Stimulated activated memory B cell treated with anti-CD40 and anti-IgM and Interleukin-4, amounts not matched to agents 10 μg/mL and 1 μg/mL and 100 μg/mL, for 72 hours (primary cell): ENCODE measurements around the gene RDH16.
"Not testable (repeated sequence)": the region's sequence is repeated elsewhere in the genome, so short reads cannot be mapped to it uniquely, and the experiment has no call there.

Source experiments
- ATAC-seq: fragments of 150-1000 bp; cut with Tn5 transposase; 2 replicates; pipeline ENCODE4 v1.10.0; 2021
- H3K27ac Mint-ChIP-seq: one replicate; pipeline ENCODE4 v1.8.0; 2022; ENCODE audit warnings: mild to moderate bottlenecking, mixed read lengths
- H3K27me3 Mint-ChIP-seq: one replicate; pipeline ENCODE4 v1.8.0; 2022; ENCODE audit warnings: mixed read lengths
- H3K36me3 Mint-ChIP-seq: one replicate; pipeline ENCODE4 v1.8.0; 2022; ENCODE audit warnings: mixed read lengths
- H3K4me1 Mint-ChIP-seq: one replicate; pipeline ENCODE4 v1.8.0; 2022; ENCODE audit warnings: mixed read lengths
- H3K4me3 Mint-ChIP-seq: one replicate; pipeline ENCODE4 v1.8.0; 2022; ENCODE audit warnings: mild to moderate bottlenecking, moderate library complexity, mixed read lengths
- H3K9me3 Mint-ChIP-seq: one replicate; pipeline ENCODE4 v1.8.0; 2022; ENCODE audit warnings: mixed read lengths

Gene RDH16

DNA sequence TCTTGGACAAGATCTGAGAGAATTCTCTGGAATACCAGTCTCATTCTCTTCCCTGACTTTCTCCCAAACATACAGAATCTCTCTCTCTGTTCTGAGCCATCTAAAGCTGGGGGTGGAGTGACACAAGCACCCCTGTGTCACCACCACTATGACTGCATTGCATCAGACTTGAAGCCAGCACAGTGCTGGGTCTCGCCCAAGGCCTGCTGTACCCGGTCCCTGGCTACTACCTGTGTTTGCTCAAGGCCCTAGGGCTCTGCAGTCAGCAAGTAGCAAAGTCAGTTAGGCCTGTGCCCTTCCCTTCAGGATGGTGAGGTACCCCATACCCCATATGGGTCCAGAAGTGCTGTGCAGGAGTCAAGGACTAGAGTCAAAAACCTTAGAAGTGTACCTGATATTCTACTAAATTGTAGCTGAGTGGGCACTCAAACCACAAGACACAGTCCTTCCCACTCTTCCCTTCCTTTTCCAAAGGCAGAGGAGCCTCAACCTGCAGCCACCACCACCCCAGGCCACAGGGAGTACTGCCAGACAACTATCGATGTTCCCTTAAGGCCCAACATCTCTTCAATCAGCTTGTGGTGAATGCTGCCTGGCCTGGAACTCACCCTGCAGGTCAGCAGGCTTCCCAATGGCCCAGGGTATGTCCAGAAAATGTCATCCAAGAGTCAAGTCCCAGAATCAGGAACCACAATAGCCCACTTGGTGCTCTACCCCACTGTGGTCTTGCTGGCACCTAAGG lies 21.2 kb upstream of the RDH16 start:
- H3K4me1 Mint-ChIP-seq, result no peaks in the 10 kb centered on the region
- peaks cover 11% of the 10 kb centered on the region for H3K36me3 Mint-ChIP-seq
- no peaks in the 10 kb centered on the region for H3K27me3 Mint-ChIP-seq
- no peak overlapping the region for H3K4me3 Mint-ChIP-seq
- H3K27ac Mint-ChIP-seq, result no peak overlapping the region
- ATAC-seq, result no peak
- no peaks in the 10 kb centered on the region for H3K9me3 Mint-ChIP-seq

DNA sequence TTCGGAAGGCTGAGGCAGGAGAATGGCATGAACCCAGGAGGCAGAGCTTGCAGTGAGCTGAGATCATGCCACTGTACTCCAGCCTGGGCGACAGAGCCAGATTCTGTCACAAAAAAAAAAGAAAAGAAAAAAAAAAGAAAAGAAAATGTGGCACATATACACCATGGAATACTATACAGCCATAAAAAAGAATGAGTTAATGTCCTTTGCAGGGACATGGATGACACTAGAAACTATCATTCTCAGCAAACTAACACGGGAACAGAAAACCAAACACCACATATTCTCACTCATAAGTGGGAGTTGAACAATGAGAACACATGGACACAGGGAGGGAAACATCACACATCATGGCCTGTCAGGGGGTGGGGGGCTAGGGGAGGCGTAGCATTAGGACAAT lies 20.0 kb upstream of the RDH16 start:
- peaks cover 11% of the 10 kb centered on the region for H3K36me3 Mint-ChIP-seq
- not testable (repeated sequence) for H3K4me1 Mint-ChIP-seq, H3K9me3 Mint-ChIP-seq

DNA sequence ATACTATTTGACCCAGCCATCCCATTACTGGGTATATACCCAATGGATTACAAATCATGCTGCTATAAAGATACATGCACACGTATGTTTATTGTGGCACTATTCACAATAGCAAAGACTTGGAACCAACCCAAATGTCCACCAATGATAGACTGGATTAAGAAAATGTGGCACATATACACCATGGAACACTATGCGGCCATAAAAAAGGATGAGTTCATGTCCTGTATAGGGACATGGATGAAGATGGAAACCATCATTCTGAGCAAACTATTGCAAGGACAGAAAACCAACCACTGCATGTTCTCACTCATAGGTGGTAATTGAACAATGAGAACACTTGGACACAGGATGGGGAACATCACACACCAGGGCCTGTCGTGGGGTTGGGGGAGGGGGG lies 16.8 kb upstream of the RDH16 start:
- not testable (repeated sequence) for H3K36me3 Mint-ChIP-seq, H3K27ac Mint-ChIP-seq, H3K27me3 Mint-ChIP-seq, ATAC-seq, H3K4me3 Mint-ChIP-seq, H3K4me1 Mint-ChIP-seq, H3K9me3 Mint-ChIP-seq

More for the DNA sequence above, 20.0 kb upstream of the RDH16 start:
- H3K27ac Mint-ChIP-seq, H3K27me3 Mint-ChIP-seq, ATAC-seq, H3K4me3 Mint-ChIP-seq: not testable (repeated sequence)

DNA sequence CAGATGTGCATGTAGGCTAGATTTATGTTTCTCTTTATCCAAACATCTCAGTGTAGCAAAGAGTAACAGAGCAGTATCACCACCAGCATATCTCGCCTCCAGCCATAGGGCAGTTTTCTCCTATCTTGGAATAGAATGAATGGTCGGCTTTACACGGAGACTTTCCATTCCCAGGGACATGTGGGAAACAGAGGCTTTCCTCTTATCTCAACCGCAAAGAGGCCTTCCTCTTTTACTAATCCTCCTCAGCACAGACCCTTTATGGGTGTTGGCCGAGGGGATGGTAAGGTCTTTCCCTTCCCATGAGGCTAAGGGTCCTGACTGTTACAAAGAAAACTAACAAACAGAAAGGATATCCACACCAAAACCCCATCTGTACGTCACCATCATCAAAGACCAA lies 11.5 kb upstream of the RDH16 start:
- not testable (repeated sequence) for H3K27ac Mint-ChIP-seq, ATAC-seq, H3K9me3 Mint-ChIP-seq, H3K4me3 Mint-ChIP-seq, H3K4me1 Mint-ChIP-seq, H3K36me3 Mint-ChIP-seq, H3K27me3 Mint-ChIP-seq

DNA sequence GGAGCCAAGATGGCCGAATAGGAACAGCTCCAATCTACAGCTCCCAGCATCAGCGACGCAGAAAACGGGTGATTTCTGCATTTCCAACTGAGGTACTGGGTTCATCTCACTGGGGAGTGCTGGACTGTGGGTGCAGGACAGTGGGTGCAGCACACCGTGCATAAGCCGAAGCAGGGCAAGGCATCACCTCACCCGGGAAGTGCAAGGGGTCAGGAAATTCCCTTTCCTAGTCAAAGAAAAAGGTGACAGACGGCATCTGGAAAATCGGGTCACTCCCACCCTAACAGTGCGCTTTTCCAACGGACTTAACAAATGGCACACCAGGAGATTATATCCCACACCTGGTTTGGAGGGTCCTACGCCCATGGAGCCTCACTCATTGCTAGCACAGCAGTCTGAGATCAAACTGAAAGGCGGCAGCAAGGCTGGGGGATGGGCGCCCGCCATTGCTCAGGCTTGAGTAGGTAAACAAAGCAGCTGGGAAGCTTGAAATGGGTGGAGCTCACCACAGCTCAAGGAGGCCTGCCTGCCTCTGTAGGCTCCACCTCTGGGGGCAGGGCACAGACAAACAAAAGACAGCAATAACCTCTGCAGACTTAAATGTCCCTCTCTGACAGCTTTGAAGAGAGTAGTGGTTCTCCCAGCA lies 8.7 kb upstream of the RDH16 start:
- H3K36me3 Mint-ChIP-seq, H3K27me3 Mint-ChIP-seq, H3K9me3 Mint-ChIP-seq, H3K27ac Mint-ChIP-seq, H3K4me3 Mint-ChIP-seq, H3K4me1 Mint-ChIP-seq, ATAC-seq: not testable (repeated sequence)

DNA sequence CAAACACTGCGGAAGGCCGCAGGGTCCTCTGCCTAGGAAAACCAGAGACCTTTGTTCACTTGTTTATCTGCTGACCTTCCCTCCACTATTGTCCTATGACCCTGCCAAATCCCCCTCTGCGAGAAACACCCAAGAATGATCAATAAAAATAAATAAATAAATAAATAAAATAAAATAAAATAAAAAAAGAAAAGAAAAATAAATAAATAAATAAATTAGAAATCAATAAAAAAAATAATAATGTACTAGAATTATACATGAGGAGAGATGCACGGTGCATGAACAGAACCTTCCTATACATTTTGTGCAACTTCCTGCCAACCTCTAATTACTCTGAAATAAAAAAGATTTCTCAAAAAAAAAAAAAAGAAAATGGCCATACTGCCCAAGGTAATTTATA lies 7.7 kb upstream of the RDH16 start:
- not testable (repeated sequence) for H3K4me1 Mint-ChIP-seq, H3K36me3 Mint-ChIP-seq, H3K9me3 Mint-ChIP-seq, ATAC-seq, H3K4me3 Mint-ChIP-seq, H3K27me3 Mint-ChIP-seq, H3K27ac Mint-ChIP-seq

DNA sequence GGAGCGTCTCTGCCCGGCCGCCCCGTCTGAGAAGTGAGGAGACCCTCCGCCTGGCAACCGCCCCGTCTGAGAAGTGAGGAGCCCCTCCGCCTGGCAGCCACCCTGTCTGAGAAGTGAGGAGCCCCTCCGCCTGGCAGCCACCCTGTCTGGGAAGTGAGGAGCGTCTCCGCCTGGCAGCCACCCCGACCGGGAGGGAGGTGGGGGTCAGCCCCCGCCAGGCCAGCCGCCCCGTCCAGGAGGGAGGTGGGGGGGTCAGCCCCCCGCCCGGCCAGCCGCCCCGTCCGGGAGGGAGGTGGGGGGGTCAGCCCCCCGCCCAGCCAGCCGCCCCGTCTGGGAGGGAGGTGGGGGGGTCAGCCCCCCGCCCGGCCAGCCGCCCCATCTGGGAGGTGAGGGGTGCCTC lies 6.1 kb upstream of the RDH16 start:
- H3K4me1 Mint-ChIP-seq, H3K27ac Mint-ChIP-seq, H3K36me3 Mint-ChIP-seq, H3K4me3 Mint-ChIP-seq, H3K27me3 Mint-ChIP-seq, H3K9me3 Mint-ChIP-seq, ATAC-seq: not testable (repeated sequence)

DNA sequence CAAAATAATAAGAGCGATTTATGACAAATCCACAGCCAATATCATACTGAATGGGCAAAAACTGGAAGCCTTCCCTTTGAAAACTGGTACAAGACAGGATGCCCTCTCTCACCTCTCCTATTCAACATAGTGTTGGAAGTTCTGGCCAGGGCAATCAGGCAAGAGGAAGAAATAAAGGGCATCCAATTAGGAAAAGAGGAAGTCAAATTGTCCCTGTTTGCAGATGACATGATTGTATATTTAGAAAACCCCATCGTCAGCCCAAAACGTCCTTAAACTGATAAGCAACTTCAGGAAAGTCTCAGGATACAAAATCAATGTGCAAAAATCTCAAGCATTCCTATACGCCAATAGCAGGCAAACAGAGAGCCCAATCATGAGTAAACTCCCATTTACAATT lies 4.8 kb upstream of the RDH16 start:
- ATAC-seq, H3K4me3 Mint-ChIP-seq, H3K27ac Mint-ChIP-seq: not testable (repeated sequence)

DNA sequence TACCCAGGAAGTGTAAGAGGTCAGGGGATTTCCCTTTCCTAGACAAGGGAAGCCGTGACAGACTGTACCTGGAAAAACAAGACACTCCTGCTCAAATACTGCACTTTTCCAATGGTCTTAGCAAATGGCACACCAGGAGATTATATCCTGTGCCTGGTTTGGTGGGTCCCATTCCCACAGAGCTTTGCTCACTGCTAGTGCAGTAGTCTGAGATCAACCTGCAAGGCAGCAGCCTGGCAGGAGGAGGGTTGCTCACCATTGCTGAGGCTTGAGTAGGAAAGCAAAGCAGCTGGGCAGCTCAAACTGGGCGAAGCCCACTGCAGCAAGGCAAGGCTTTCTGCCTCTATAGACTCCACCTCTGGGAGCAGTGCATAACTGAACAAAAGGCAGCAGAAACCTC lies 1.0 kb upstream of the RDH16 start:
- Mint-ChIP-seq H3K9me3 (peaks cover 4% of the 10 kb centered on the region), H3K36me3 (peaks cover 20% of the 10 kb centered on the region), H3K4me3 (no peak overlapping the region), H3K4me1 (no peaks in the 10 kb centered on the region), H3K27ac (no peak overlapping the region), H3K27me3 (no peaks in the 10 kb centered on the region)
- ATAC-seq, result no peak

More for the DNA sequence above, 4.8 kb upstream of the RDH16 start:
- peaks cover 15% of the 10 kb centered on the region for H3K36me3 Mint-ChIP-seq
- H3K9me3 Mint-ChIP-seq, H3K4me1 Mint-ChIP-seq, H3K27me3 Mint-ChIP-seq: not testable (repeated sequence)

DNA sequence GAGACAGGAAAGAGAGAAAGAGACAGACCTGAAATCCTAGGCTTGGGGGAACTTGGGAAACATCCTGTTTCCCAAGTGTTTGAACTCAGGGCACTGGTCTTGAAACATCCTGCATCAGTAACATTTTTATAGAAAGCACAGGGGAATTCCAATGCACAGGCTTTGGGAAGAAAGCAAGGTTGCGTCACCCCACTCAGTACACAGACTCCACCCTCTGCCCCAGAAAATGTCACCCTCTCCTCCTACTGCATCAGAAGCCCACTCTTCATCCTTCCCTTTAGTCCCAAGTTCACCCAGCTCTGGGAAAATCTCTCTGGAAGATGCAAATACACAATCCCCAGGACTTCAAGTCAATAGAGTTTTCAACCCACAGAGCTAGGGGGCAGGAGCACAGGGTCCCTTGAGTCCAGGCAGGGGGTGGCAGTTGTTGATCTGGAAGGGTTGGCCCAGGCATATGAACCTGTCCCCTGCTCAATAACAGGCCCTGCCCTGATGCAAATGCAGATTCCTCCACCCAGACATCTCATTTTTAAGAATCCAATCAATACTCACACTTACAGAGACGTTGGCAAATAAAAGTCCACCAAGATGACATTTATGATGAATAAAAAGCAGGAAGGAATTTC lies 1.7 kb downstream of the RDH16 start:
- Mint-ChIP-seq H3K9me3 (peaks cover 4% of the 10 kb centered on the region), H3K27ac (no peak overlapping the region), H3K36me3 (peaks cover 41% of the 10 kb centered on the region), H3K4me1 (no peaks in the 10 kb centered on the region), H3K4me3 (no peak overlapping the region), H3K27me3 (no peaks in the 10 kb centered on the region)
- ATAC-seq, result no peak

DNA sequence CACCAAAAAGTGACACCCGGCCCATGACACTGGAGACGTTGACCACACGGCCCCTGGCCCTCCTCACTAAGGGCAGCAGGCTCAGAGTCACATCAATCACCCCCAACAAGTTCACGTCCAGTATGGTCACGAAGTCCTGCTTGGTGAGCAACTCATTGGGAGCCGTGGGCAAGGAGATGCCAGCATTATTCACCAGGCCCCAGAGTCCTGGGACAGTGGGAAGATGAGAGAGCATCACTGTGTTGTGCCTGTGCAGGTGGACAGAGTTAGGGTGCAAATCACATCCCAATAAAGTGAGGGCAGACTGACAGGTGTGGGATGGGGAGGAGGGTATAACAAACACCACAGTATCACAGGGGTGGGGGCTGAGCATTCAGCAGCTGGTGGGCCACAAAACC lies 2.5 kb downstream of the RDH16 start:
- no peak for ATAC-seq
- H3K27me3 Mint-ChIP-seq, result no peaks in the 10 kb centered on the region
- peaks cover 4% of the 10 kb centered on the region for H3K9me3 Mint-ChIP-seq
- H3K4me1 Mint-ChIP-seq, result no peaks in the 10 kb centered on the region
- no peak overlapping the region for H3K4me3 Mint-ChIP-seq
- no peak overlapping the region for H3K27ac Mint-ChIP-seq
- peaks cover 48% of the 10 kb centered on the region for H3K36me3 Mint-ChIP-seq

DNA sequence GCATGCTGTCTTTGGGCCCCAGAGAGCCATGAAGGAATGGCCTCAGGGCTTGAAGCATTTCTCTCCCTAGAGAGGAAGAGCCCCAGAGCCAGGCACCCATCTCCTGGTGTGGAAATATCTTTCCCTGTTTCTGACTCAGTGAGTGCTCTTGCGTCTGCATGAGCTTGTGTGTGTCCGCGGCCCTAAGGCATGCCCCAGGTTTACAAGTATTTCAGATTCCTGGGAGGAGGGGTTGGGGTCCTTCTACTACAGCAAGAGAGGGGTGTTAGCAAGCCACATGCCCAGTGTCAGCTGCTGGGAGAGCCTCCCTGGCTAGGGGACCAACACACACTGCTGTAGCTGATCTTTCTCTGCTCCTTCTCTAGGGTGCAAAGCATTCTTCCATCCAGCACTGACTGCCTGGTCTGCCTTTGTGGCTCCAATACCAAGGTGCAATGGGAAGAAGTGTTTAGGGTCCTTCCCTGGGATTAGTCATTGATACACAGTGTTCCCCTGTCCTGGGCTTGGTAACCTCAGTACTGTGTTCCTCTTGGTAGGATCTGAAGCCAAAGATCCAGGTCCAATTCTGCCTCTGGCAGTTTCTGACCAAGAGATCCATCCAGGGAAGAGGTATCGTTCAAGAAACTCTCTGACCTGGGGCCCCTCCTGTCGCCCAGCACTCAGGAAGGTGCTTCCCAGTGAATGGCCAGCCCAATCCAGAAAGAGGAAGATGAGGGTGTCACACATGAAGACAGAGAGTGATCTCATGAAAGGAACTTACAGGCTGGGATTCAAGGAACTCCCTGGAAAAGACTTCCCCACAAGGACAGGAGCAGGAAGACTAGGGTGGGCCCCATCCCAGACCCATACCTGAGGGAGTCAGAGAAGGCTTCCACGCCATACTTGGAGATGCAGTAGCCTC lies 3.1 kb downstream of the RDH16 start:
- Mint-ChIP-seq H3K36me3 (peaks cover 44% of the 10 kb centered on the region), H3K27ac (no peak overlapping the region), H3K4me1 (no peaks in the 10 kb centered on the region), H3K9me3 (peaks cover 4% of the 10 kb centered on the region), H3K4me3 (no peak overlapping the region), H3K27me3 (no peaks in the 10 kb centered on the region)
- ATAC-seq, result no peak

DNA sequence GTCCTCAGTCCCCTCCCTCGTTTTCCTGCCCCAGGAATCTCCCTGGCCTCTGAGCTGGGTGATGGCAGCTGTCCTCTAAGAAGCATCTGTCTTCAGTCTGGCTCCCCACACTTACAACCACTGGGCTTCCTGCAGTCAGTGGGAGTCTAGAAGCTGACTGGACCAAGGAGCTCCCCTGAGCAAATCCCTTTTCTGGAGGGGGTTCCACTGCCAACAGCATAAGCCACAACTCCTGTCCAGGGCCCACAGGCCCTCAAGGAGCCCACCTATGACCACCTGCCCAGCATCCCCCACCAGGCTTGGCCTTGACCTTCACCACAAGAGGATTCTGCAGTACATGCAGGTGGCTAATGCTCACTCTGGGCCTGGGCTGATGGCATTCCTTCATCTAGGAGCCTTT lies 4.1 kb downstream of the RDH16 start:
- H3K27me3 Mint-ChIP-seq, result no peaks in the 10 kb centered on the region
- no peaks in the 10 kb centered on the region for H3K4me1 Mint-ChIP-seq
- H3K36me3 Mint-ChIP-seq, result peaks cover 50% of the 10 kb centered on the region
- ATAC-seq, result no peak
- H3K9me3 Mint-ChIP-seq, result peaks cover 4% of the 10 kb centered on the region
- H3K27ac Mint-ChIP-seq, result no peak overlapping the region
- H3K4me3 Mint-ChIP-seq, result no peak overlapping the region

DNA sequence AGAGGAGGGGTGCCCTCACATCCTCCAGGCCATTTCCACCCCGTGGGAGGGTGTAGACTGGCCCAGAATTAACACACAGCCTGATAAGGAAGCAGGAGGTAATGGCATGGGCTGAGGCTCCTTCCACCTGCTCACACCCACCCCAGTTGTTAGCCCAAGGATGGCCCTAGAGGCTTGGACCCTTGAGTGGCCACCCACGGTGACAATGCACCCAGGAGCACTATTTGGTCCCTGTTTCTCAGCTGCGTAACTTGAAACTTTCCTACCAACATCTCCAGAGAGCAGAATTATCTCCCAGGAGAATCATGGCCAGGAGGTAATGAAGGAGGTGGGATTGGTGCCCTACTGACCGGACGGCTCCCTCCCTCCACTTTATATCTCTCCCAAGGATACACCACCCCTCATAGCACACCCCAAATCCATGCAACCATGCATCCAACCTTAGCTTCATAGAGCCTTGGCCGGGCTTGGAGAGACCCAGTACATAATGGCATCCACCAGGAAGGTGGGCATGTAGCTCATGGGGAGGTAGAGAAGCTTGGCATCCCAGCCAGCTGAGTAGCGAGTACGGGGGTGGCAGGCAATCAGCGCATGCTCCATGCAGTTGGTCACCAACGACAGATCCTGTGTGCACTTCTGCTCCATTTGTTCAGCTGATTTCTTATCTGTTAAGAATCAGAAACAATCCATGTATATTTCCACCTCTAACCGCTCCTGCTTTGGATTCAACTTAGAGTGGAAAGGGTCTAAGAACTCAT lies 5.6 kb downstream of the RDH16 start:
- peaks cover 5% of the 10 kb centered on the region for H3K9me3 Mint-ChIP-seq
- no peak for ATAC-seq

DNA sequence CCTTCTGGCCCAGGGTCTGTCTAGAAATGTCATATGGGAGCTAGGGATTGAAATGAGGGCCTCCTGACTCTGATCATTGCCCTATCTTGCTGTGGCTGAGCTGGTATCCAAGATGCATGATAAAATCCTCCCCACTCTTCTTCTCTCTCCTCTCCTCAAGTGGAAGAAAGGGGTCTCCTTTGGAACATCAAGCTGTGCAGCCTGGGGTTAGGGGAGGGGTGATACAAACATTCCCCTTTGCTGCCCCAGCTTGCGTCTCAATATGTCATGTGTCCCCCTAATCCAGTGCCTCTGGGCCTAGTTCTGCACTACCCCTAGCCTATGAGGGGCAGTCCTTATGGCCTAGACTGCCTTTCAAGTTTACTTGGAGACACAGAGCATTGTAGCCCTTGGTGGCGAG lies 8.5 kb downstream of the RDH16 start:
- ATAC-seq, result no peak
- H3K27ac Mint-ChIP-seq, result no peak overlapping the region
- H3K36me3 Mint-ChIP-seq, result peaks cover 44% of the 10 kb centered on the region
- H3K4me3 Mint-ChIP-seq, result no peak overlapping the region
- peaks cover 8% of the 10 kb centered on the region for H3K27me3 Mint-ChIP-seq
- peaks cover 13% of the 10 kb centered on the region for H3K9me3 Mint-ChIP-seq
- H3K4me1 Mint-ChIP-seq, result no peaks in the 10 kb centered on the region

More for the DNA sequence above, 5.6 kb downstream of the RDH16 start:
- Mint-ChIP-seq H3K27ac (no peak overlapping the region), H3K27me3 (no peaks in the 10 kb centered on the region), H3K4me1 (no peaks in the 10 kb centered on the region), H3K4me3 (no peak overlapping the region), H3K36me3 (peaks cover 39% of the 10 kb centered on the region)
